GM18858 (cell line): ENCODE measurements around the gene KIF17.
"Not testable (repeated sequence)": the region's sequence is repeated elsewhere in the genome, so short reads cannot be mapped to it uniquely, and the experiment has no call there.

Source experiments
- ATAC-seq: cut with Tn5 transposase; IDR thresholded peaks from one replicate; pipeline ENCODE4 v1.9.1; 2021; ENCODE audit not compliant: unreplicated experiment

KIF17 gene

DNA sequence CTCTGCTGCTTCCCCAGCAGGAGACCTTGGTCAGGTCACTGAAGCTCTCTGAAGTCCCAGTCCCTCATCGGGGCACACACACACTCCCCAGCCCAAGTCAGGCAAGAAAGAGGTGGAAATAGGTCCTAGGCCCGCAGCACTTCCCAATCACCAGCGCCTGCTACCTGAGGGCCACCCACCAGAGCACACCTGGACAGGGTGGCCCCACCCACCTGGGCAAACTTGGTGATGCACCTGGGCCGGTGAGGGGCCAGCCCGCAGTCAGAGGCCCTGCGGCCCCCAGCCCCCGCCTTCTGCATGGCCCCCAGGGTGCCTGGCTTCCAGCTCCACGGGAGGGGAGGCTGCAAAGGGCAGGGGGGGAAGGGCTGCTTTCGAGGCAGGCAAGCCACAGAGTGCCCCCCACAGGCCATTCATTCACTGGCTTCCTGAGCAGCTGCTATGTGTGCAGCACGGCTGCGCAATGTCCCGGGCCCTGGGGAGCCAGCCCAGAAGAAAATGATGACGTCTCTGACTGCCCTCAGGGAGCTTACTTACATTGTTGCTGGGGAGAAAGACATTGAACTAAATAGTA, 10.0 kb upstream of the KIF17 start:
- ATAC-seq: no peak

DNA sequence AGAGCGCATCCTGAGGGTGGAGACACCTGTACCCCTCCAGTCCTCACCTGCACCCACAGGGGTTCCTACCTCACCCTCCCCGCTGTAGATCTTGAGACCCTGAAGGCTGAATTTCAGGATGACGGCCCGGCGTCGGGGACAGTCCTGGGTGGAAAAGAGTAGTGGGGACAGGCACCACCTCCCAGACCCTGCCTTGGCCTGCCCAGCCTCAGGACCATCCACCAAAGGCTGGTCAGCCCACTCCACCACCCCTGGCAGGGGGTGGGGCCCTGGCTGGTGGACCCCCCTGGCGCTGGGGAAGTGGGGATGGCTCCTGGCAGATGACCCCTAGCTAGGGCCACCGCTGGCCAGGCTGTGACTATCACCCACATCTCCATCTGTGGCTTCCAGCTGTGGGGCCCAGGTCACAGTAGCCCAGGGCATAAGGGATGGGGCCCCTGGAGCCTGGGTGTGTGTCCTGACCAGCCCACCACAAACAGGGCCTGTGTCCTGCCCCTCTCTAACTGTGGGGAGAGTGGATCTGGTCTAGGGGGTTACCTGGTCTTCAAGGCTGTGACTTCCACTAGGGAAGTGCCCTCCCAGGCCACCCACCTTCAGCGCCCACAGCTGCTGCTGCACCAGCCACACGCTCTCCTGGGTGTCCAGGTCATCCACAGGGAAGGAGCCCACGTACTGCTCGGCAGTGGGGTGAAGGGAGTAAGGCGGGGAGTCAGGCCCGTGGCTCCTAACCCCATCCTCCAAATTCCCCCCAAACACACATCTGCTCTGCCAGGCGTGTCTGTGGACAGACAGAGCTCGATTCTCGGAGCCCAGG, 9.3 kb upstream of the KIF17 start:
- ATAC-seq: no peak

DNA sequence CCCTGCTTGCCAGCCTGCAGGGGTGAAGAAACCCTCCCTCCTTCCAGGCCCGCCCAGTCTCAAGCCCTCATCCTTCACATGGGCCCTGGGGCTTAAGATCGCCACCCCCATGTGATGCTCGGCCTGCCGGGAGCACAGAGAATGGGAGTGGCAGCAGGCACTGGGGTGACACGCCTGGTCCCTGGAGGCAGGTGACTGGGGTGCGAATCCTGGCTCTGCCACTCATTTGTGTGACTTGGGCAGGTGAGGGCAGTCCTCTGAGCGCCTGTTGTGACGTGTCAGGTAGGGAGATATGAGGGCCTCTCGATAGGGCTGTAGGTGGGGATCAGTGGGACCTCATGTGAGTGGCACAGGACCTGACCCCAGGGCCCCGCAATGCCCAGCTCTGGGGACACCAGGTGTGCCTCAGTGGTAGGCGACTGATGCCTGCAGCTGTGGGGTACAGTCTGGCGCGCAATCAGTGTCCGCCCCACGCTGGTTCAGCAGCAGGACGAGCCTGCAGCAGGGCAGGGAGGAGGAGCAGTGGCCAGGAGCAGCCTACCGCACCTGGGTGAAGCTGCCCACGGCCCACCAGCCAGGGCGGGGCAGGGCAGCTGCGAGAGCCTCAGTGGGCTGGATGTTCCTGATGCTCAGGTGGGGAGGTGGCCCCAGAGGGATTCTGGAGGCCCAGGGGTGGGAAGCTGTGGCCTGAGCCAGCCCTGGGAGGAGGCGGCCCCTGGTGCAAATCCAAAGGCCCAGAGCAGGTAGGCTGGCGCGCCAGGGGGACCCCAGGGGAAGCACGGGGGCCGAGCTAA, 8.5 kb upstream of the KIF17 start:
- no peak for ATAC-seq

DNA sequence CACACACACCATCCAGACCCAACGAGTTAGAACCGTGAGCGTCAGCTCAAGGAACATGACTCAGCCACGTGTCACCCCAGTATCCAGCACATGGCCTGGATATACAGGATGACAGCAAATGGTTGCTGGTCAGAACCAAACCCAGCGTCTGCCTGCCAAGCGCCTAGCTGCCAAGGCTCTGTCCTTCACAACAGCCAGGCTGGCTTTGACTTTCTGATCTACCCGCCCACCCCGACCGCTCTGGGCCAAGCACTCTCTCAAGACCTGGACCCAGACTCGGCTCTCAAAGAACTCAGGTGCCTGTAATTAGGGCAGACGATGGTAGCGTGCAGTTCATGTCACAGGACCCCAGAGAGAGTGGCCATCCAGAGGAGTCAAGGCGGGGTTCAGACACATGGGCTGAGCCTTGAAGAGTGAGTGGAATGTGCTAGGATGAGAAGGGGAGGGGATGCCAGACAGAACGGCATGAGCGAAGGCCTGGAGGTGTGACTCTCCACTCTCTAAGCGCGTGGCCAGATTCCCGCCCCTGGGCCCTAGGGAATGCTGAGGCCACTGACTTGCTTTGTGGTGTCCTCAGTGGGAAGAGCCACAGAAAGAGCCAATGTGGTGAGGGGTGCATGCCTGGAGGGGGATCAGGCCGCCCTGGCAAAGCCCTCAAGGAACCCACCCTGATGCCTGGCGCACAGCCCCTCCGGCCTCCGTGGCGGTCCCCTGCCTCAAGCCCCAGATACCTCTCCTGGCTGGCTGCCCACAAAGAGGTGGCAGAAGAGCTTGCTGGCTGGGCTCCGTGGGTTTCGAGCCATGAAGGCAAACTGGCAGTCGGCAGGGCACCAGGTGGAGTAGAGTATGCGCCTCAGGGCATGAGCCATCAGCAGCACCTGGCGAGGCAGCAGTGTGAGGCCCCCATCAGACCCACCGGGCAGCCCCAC, 7.6 kb upstream of the KIF17 start:
- no peak for ATAC-seq

DNA sequence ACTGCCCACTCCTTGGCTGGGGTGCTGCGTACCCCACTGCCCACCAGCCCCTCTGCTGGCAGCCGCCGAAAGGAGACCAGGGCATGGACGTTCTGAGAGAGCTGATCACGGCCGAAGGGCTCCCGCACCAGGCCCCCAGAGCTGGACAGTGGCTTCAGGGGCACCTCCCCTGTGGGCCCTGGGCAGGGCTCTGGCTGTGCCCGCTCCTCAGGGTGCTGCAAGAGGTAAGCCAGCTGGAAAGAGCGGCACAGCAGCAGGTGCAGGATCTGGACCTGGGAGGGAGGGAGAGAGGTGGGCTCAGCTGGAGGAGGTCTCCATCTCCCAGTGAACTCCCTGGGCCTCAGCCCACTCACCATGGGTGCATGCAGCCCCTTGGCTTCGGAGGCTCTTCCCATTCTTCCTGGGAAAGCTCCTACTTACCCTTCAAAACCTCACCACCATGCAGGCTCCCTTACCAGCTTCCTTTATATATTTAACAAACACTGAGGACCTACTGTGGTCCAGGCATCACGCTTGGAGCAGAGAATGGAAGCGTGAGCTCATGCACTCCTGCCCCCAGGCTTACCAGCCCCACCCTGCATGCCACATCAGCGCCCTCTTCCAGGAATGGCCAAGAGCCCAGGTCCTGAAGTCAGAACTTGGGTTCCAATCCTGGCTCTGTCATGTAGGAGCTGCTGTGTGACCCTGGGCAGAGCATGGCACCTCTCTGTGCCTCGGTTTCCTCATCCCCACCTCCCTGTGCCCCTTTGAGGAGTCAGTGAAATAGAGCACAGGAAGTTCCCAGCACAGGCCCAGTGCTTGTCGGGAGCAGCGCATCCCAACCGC, 6.8 kb upstream of the KIF17 start:
- no peak for ATAC-seq

DNA sequence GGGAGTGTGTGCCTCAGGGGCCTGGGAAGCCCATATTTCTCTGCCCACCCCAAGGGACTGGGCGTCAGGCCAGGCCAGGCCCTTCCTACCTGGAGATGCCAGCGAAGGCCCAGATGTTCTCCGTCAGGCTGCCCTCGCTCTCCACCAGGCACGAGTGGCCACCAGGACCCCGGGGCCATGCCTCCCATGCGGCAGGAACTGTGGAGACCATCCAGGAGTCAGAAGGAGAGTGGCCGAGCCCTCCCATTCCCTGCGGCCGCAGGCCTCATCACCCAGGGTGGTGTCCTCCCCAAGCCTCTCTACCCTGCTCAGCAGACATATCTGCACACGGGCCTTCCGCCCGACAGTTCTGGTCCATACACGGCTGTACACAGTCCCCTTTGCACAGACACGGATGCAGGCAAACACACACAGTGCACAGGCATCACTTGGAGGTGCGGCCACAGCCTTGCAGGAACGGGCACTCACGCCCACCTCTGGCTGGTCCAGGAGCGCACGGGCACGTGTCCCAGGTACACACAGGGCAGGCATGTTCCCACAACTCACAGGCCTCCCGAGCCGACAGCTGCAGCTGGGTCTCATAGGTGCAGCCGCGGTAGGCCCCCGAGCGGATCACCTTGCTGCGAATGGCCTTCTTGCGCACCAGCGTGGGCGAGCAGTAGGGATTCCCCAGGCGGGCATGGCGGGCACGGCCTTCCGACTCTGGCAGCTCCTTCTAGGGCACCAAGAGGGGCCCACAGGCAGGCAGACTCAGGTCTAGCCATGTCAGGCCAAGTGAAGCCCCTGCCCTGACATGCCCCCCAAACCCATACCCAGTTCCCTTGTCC, 5.9 kb upstream of the KIF17 start:
- ATAC-seq: no peak

DNA sequence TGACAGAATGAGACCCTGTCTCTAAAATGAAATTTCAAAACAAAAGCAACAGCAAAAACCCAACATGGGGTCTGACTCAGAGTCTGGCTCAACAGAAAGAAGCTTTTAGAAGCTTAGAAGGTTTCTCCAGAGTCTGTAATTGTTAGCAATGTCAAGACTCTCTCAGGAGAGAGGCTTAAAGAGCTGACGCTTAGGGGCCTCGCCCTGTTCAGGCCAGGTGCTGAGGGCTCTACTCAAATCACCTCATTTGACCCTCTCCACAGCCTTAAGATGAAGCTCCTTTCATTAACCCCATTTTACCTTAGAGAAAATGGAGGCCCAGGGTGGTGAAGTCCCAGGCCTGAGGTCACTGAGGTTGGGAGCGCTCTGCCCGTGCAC, 5.3 kb upstream of the KIF17 start:
- ATAC-seq: no peak

DNA sequence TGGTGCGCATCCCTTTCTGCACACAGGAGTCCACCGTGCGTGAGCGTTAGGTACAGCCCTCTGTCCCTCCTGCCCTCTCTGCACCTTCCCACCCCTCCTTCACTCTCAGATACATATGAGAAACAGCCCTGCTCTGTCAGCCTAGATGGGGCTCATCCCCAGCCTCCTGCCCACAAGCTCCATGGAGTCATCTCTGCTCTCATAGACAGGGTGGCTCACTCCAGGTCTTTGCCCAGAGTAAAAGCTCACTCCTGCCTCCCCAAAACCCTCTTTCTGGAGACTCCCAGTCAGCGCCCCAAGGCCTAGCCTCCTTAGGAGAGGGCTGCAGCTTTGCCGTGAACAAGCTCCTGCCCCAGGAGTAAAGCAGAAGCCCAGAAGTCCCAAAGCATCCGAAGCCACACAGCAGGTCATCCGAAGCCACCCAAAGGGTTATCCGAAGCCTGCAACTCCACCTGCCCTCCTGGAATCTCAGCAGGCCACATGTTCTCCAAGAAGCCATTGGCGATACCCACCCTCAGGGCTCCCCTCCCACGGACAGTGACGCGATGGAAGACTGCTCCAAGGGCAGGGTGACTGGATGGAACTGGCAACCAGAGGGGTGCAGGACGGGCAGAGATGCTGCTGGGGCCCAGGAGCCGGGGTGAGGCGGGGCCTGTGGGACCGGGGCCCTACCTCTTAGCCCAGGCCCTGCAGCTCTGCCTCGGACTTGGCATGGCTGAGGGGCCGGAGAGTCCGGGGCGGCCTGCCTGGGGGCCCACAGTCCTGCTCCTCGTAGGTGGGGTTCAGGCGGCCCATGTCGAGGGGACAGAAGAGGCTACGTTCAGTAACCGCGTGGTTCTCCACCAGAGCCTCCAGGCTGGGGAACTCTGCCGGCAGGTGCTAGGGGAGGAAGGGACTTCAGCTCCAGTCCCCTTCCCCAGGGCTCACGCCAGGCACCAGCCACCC, 3.6 kb upstream of the KIF17 start:
- no peak for ATAC-seq

DNA sequence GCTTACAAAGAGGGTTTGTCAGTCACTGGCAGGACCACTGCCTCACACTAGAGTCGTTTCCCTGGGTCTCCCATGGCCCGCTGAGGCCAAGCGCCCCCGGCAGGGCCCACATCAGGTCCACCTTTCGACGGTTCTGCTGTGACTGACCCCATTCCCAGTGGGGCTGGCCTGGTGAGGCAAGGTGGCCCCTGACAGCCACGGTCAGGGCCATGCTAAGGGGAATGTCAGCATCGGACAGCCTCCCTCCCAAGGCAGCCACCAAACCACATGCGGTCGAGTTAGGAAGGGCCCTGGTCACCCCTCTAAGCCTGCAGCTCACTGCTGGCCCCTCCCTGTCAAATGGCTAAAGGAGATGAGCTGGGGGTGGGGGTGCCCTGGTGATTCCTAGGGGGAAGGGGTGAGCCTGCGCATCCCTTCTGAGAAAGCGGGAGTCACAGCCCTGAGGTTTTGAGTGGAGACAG, 2.9 kb upstream of the KIF17 start:
- ATAC-seq: no peak

DNA sequence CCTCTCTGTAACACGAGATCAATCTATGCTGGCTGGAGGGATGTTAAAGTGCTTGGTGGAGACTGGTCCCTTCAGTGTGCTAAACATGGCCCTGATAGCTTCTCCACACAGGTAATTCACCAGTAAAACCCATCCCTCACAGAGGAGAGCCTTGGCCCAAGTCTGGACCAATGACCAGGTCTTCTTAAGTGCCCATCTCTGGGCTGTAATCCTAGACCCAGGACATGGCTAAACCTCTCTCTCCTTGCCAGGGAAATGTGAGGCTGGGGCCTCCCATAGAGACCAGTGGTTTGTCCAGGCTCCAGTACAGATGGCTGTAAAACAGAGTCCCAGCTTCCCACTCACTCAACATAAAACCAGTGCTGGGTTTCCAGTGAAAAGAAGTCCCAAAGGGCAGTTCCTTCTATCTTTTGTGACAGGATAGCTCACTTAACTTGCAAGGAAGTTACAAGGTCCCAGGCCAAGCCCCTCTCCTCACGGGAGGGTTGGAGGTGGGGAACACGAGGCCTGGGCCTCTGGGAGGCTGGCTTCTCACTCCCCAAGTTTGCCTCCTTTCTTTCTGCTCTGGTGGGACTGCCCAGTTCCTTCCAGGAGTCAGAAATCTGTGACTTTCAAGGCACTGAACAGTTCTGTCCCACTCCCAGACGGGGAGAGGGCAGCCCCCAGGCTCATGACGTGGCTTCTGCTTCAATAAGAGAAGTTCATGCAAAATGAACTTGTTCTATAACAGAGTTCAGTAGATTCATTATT, 2.2 kb upstream of the KIF17 start:
- ATAC-seq: no peak

DNA sequence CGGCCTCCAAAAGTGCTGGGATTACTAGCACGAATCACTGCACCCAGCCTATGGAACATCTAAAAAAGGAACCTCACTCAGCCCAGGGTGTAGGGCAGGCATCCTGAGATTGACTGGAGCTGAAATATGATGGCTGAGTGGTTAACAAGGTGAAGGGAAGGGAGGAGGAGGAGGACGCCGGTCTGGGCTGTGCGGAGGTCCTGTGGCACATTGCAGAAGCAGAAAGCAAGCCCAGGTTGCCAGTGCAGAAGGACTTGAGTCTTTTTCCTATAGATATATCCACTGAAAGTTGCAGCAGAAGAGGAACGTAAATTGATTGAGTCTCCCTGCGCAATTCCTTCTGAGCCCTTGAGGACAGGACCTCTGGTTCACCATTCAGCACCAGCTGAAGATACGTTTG, 1.5 kb upstream of the KIF17 start:
- ATAC-seq: no peak

DNA sequence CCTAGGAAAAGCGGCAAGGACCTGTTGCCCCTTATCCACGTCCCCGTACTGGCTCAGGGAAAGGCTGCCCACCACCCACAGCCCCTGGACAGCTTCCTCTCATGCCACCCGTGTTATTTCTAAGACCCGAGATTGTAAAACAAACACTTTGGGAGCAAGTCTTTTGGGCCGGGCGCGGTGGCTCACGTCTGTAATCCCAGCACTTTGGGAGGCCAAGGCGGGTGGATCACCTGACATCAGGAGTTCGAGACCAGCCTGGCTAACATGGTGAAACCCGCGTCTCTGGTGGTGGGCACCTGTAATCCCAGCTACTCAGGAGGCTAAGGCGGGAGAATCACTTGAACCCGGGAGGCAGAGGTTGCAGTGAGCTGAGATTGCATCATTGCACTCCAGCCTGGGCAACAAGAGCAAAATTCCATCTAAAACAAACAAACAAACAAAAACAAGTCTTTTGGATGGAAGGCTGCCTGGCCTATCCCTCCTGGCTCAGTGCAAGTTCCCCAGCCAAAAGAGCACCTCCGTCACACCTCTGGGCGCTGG, 606 bp upstream of the KIF17 start:
- not testable (repeated sequence) for ATAC-seq

DNA sequence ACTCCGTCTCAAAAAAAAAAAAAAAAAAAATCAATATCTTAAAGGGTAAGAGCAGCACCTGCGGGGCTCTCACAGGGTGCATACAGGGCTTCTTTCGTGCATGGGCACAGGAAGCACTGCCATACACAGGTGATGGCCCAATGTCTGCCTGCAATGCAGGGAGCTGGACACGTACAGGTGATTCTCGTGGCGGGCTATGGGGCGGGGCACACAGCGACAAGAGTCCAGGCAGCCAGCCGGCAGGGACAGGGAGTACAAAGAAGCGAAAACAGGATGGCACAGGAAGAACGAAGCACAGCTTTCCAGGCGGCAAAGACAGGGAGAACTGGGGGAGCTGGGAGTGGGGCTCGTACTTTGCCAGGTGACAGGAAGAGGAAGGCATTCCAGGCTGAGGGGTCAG, 1.6 kb downstream of the KIF17 start:
- ATAC-seq: no peak

DNA sequence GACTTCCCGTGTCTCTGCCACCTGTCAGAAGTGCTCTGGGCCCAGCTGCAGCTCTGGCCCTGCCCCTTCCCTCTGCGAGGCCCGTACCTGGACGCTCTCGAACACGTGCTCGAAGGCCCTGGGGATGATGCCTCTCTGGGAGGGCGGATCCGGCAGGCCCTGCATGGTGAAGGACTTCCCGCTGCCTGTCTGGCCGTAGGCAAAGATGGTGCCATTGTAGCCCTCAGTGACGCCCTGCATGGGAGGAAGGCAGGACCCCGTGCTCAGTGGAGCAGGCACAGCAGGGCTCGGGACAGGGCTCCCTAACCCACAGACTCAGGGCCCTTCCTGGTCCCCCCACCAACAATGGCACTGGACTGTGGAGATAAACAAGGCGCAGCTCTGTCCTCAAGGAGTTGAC, 2.4 kb downstream of the KIF17 start:
- ATAC-seq: no peak

DNA sequence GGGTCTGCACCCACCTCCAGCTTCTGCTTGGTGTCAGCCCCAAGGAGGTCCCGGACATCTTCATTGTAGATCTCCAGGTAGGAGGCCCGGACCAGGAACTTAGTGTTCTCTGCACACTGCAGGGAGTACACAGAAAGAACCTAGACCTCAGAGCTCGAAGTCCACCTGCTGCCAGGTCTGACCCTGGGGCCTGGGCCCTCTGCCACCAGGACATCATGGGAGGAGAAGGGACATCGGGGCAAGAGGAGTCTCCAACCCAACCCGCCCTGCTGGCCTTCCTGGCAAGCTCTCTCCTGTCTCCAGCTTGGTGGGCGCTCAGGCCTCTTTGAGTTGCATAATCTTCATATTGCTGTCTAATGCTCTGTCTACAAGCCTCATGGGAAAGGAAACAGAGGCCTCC, 4.4 kb downstream of the KIF17 start:
- no peak for ATAC-seq

DNA sequence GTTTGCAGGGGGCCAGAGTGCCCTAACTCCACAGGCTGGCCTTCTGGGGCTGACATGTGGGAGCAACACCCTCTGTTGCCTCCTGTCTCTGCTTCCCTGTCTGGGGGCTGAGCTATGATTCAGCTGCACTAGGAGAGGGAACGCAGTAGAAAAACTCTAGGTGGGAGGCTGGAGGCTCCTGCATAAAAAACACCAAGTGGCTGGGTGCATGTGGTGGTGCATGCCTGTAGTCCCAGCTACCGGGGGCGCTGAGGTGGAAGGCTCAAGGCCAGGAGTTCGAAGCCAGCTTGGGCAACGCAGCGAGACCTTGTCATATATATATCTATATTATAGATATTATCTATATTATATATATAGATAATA, 5.6 kb downstream of the KIF17 start:
- ATAC-seq: no peak
